PC-9 (cell line): ENCODE results near the gene SAMSN1. TPM values are rescaled to one million over a fixed set of nuclear protein-coding genes. Genes with fewer than 3 reads are reported as not detected.

Source experiments
- BruUV-seq: library from RNA; stranded (reverse); fragments of 400-500 nt; replicated peaks from 2 replicates; lab custom pipeline; 2021; lab: Mats Ljungman, UMichigan
- CTCF ChIA-PET: fragments of 300-600 bp; sonication (Branson Sonifier 250); formaldehyde crosslinking; loops from one replicate; lab custom pipeline; 2022; ENCODE audit warnings: antibody characterized with exemption; lab: Charles Lee
- POLR2A ChIA-PET: fragments of 300-600 bp; sonication (Branson Sonifier 250); formaldehyde crosslinking; loops from one replicate; lab custom pipeline; 2022; ENCODE audit warnings: antibody characterized with exemption; ENCODE audit not compliant: unreplicated experiment; lab: Charles Lee
- DNase-seq, 2 experiments: peaks; one replicate each; pipeline versions ENCODE4 v3.0.0 to v3.0.0-alpha.2; 2015 to 2022; ENCODE audit warnings: mixed read lengths in 1 of 2
- H2AFZ ChIP-seq: fragments of 200-600 bp; sonication (generic); 2 replicates; pipeline ENCODE4 v1.8.1; 2017; ENCODE audit warnings: antibody characterized with exemption
- H3F3A ChIP-seq: fragments of 200-600 bp; sonication (generic); 2 replicates; pipeline ENCODE4 v1.8.1; 2017; ENCODE audit warnings: antibody characterized with exemption, mild to moderate bottlenecking, low read depth; ENCODE audit not compliant: insufficient read depth
- H3K27ac ChIP-seq: fragments of 200-600 bp; sonication (generic); 2 replicates; pipeline ENCODE4 v1.6.1; 2016; ENCODE audit warnings: mixed run types
- H3K27me3 ChIP-seq: fragments of 200-600 bp; sonication (generic); 2 replicates; pipeline ENCODE4 v1.6.1; 2016; ENCODE audit warnings: low read depth, mixed run types; ENCODE audit not compliant: insufficient read depth
- H3K36me3 ChIP-seq: fragments of 200-600 bp; sonication (generic); 2 replicates; pipeline ENCODE4 v1.6.1; 2016; ENCODE audit warnings: low read depth, mixed run types
- H3K4me1 ChIP-seq: fragments of 200-600 bp; sonication (generic); replicated peaks from 2 replicates; pipeline ENCODE4 v1.6.1; 2016; ENCODE audit warnings: mixed run types; ENCODE audit not compliant: insufficient read depth
- H3K4me2 ChIP-seq: fragments of 200-600 bp; sonication (generic); 2 replicates; pipeline ENCODE4 v1.6.1; 2017; ENCODE audit warnings: mixed run types
- H3K4me3 ChIP-seq: fragments of 200-600 bp; sonication (generic); 2 replicates; pipeline ENCODE4 v1.6.1; 2016; ENCODE audit warnings: mixed run types
- H3K79me2 ChIP-seq: fragments of 200-600 bp; sonication (generic); 2 replicates; pipeline ENCODE4 v1.6.1; 2017; ENCODE audit warnings: low read depth, mixed run types
- H3K9me2 ChIP-seq: fragments of 200-600 bp; sonication (generic); 2 replicates; pipeline ENCODE4 v1.8.1; 2017; ENCODE audit warnings: mild to moderate bottlenecking; ENCODE audit not compliant: insufficient read depth
- H3K9me3 ChIP-seq: fragments of 200-600 bp; sonication (generic); 2 replicates; pipeline ENCODE4 v1.8.1; 2016; ENCODE audit warnings: low read depth; ENCODE audit not compliant: insufficient read depth
- H4K20me1 ChIP-seq: fragments of 200-600 bp; sonication (generic); 2 replicates; pipeline ENCODE4 v1.8.1; 2017; ENCODE audit not compliant: insufficient read depth
- EZH2 ChIP-seq: fragments of 200-600 bp; sonication (generic); IDR thresholded peaks from 2 replicates; pipeline ENCODE4 v1.8.0; 2017; ENCODE audit warnings: antibody characterized with exemption, low read depth
- intact Hi-C: fragments of 100-400 bp; cut with micrococcal nuclease; formaldehyde crosslinking; loops from one replicate; pipeline ENCODE4 v1.10.0; 2022; ENCODE audit not compliant: unreplicated experiment
- total RNA-seq: library from RNA; stranded (reverse); gene quantifications from 2 replicates; pipeline ENCODE4 v1.2.3, GENCODE V29; 2021
- TF ChIP-seq, protein P1 (sequence below): fragments of 200-600 bp; sonication (generic); conservative IDR thresholded peaks from 2 replicates; pipeline ENCODE4 v1.6.1; 2017; ENCODE audit warnings: mixed run types, antibody characterized with exemption, mild to moderate bottlenecking, moderate library complexity

The SAMSN1 gene
- total RNA-seq, 1 experiment from 2014 or later = 0.41 TPM

GRCh38 chr21:14560139-14560538, 14.0 kb upstream of the SAMSN1 start:
- Histone ChIP-seq H3F3A (no peaks in the 10 kb centered on the region), H3K9me3 (no peaks in the 10 kb centered on the region), H3K27ac (no peak overlapping the region), H4K20me1 (no peaks in the 10 kb centered on the region), H3K9me2 (no peaks in the 10 kb centered on the region), H3K27me3 (no peaks in the 10 kb centered on the region), H3K79me2 (no peaks in the 10 kb centered on the region), H3K4me3 (no peak overlapping the region), H3K36me3 (no peaks in the 10 kb centered on the region), H3K4me2 (no peak overlapping the region), H3K4me1 (no peaks in the 10 kb centered on the region), H2AFZ (no peak overlapping the region)
- DNase-seq = no peak
- no peak for TF ChIP-seq EZH2
- TF ChIP-seq, protein P1, sequence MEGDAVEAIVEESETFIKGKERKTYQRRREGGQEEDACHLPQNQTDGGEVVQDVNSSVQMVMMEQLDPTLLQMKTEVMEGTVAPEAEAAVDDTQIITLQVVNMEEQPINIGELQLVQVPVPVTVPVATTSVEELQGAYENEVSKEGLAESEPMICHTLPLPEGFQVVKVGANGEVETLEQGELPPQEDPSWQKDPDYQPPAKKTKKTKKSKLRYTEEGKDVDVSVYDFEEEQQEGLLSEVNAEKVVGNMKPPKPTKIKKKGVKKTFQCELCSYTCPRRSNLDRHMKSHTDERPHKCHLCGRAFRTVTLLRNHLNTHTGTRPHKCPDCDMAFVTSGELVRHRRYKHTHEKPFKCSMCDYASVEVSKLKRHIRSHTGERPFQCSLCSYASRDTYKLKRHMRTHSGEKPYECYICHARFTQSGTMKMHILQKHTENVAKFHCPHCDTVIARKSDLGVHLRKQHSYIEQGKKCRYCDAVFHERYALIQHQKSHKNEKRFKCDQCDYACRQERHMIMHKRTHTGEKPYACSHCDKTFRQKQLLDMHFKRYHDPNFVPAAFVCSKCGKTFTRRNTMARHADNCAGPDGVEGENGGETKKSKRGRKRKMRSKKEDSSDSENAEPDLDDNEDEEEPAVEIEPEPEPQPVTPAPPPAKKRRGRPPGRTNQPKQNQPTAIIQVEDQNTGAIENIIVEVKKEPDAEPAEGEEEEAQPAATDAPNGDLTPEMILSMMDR = no peak
- ChIA-PET POLR2A (no interaction called here), CTCF (no interaction called here)
- intact Hi-C loops = no loop called here
- no TSS peak for BruUV-seq

- H3K4me1 ChIP-seq = no peaks in the 10 kb centered on the region
- no TSS peak for BruUV-seq
- no peaks in the 10 kb centered on the region for H3F3A ChIP-seq
- H2AFZ ChIP-seq = no peak overlapping the region
- no peaks in the 10 kb centered on the region for H4K20me1 ChIP-seq
- ChIA-PET CTCF (no interaction called here), POLR2A (no interaction called here)
- no peak overlapping the region for H3K27ac ChIP-seq
- no peaks in the 10 kb centered on the region for H3K9me3 ChIP-seq
- intact Hi-C loops = no loop called here
- H3K27me3 ChIP-seq = no peaks in the 10 kb centered on the region
- DNase-seq = no peak
- no peak overlapping the region for H3K4me3 ChIP-seq
- H3K79me2 ChIP-seq = no peaks in the 10 kb centered on the region
- no peak overlapping the region for H3K4me2 ChIP-seq
- no peaks in the 10 kb centered on the region for H3K36me3 ChIP-seq
- TF ChIP-seq EZH2 = no peak
- TF ChIP-seq, protein P1 = no peak
- H3K9me2 ChIP-seq = no peaks in the 10 kb centered on the region
Measured at GRCh38 chr21:14559102-14559501, 13.0 kb upstream of the SAMSN1 start.

GRCh38 chr21:14557413-14557812, 11.3 kb upstream of the SAMSN1 start:
- CTCF ChIA-PET = no interaction called here
- H3K27me3 ChIP-seq = no peaks in the 10 kb centered on the region
- H3K4me3 ChIP-seq = no peak overlapping the region
- POLR2A ChIA-PET = no interaction called here
- H4K20me1 ChIP-seq = no peaks in the 10 kb centered on the region
- intact Hi-C loops = no loop called here
- no peak overlapping the region for H3K27ac ChIP-seq
- H3K79me2 ChIP-seq = no peaks in the 10 kb centered on the region
- no peaks in the 10 kb centered on the region for H3K9me3 ChIP-seq
- H2AFZ ChIP-seq = no peak overlapping the region
- no peak for TF ChIP-seq EZH2
- TF ChIP-seq, protein P1 = no peak
- no peak for DNase-seq
- no peaks in the 10 kb centered on the region for H3K9me2 ChIP-seq
- H3K36me3 ChIP-seq = no peaks in the 10 kb centered on the region
- no TSS peak for BruUV-seq
- H3K4me1 ChIP-seq = no peaks in the 10 kb centered on the region
- H3K4me2 ChIP-seq = no peak overlapping the region
- no peaks in the 10 kb centered on the region for H3F3A ChIP-seq
